GM19372 (cell line): ENCODE measurements around the gene SLC4A8.

ENCODE experiments used
- ATAC-seq: cut with Tn5 transposase; IDR thresholded peaks from one replicate; pipeline ENCODE4 v1.9.1; 2021; ENCODE audit warnings: mild to moderate bottlenecking, low read depth, moderate library complexity; ENCODE audit not compliant: unreplicated experiment

Gene SLC4A8

DNA sequence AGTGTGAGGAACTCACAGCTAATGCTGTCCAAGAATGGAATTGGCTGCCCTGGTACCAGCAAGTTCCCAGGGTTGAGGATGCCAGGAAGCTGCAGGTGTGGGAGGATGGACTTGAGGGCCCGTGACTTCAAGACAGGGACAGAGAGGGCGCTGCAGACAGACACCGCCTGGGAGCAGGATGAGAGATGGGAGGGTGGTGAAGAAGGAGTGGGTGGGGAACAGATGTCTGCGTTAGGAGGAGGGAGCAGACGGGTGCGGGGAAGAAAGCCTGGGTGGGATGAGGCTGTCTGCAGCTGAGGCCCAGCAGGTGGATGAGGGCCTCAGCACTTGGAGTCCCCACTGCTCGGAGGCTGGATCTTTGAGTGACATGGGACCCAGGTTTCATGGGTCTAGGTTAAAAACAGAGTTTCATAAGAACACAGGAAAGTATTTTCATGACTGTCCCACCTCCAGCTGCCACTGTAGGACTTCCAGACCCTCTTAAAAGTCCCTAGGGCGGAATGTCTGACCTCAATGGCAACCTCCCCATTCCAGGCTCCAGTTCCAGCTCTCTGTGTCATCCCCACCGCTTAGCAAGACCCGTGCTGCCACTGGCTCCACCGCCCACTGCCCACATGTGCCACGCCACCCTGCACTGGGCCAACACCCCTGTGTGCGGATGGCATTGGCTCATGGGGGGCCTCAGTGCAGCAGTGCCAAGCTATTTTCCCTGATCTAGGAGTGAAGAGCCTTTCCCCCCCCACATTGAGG is 96.1 kb downstream of the SLC4A8 start:
- ATAC-seq, result no peak

DNA sequence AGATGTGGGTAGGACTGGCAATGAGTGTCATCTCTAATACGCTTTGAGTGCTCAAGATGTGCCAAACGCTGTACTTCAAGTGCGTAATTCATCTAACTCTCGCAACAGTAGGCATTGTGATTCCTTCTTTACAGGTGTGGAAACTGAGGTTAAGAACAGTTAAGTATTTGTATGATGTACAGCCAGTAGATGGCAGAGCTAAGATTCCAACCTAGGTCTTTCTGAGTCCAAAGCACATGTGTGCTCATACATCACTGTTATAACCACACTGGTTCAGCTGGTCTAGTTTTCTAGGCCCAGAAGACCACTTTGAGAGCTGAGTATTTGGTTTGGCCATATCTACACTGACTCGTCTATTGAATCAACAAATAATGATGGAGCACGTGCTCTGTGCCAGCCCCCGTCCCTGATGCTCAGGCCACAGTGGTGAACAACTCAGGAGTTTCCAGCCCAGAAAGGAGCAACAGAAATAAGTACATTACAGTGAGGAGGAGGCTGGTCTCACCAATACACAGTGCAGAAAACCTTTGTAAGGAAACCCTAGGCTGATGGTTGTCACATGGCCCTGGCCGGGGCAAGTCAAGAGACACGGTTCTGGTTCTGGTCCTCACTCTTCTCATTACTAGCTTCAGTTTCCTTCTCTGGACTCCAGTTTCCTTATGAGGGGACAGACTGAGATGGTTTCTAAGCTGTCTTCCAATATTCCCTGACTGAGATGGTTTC is 97.1 kb downstream of the SLC4A8 start:
- no peak for ATAC-seq

DNA sequence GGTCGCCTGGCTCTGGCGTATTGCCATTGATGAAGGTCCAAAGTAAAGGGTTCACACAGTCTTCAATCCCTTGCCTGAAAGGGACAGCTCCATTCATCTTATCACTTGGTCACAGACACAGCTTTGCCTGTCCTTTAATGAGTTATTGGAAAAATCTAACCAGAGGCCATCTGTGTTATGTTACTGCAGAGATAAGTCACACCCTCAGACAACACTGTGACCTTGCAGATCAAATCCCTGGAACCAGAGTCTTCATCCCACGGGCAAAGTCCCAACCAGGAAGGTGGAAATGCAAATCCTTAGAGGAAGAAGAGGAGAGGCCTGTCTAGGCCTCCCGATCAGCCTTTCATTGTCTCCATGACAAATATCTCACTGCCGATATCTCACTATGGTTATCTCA is 98.1 kb downstream of the SLC4A8 start:
- ATAC-seq, result no peak

GRCh38 chr12:51524386-51524901 is 99.8 kb downstream of the SLC4A8 start:
- ATAC-seq, result no peak

DNA sequence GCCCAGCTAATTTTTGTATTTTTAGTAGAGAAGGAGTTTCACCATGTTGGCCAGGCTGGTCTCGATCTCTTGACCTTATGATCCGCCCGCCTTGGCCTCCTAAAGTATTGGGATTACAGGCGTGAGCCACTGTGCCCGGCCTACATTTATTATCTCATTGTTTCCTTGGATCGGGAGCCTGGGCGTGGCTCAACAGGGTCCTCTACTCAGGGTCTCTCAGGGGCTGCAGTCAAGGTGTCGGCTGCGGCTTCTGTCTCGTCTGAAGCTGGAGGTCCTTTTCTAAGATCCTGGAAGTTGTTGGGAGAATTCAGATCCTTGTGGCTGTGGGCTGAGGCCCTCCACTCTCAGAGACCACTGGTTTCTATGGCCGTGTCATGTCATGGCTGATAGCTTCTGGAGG is 100.9 kb downstream of the SLC4A8 start:
- no peak for ATAC-seq

DNA sequence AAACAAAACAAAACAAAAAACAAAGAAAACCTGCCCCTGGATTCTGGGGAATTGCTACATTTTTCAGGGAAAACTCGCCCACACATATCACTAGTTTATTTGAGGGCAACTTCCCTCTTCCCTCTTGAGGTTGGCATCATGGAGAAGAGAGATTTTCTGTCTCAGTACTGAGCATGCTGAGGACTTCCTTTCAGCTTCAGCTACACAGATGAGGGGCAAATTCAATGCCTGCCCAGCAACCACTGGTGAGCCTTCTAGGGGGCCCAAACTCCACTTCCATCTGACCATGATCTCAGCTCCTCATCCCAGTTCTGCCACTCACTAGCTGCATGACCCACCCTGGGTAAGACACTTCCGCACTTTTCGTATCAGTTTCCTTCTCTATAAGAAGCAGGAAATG is 103.3 kb downstream of the SLC4A8 start:
- no peak for ATAC-seq

DNA sequence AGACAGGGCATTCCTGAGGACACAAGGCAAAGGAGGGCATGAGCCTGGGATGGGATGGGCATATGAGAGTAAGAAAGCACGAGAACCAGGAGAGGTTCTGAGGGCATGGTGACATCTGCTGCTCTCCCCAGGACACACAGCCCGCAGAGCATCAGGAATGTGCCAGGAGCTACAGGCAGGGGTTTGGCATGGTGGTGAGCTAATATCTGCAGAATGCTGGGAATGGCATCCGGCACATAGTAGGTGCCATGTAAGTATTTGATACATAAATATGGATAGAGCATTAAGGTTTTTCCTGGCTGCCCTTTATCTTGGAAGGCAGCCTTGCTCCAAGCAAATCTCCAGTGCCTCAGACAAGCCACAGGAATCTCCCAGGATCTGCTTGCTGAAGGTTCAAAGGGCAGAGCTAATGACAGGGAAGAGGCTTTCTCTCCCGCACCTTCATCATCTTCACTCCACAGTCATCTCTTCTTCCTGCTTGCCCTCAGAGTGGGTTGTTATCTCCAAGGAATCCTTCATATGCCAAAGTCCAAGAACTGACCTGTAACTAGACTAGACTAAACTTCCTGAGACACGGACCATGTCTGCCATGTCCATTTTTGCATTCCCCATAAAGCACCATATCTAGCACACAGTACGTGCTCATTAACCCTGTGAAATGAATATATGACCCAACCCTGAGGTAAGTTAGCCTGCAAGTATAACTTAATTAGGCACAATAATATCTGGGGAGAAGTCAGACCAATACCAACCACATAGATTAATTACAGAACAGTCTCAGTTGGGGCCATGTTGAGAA is 104.4 kb downstream of the SLC4A8 start:
- no peak for ATAC-seq

GRCh38 chr12:51529651-51529970 is 105.0 kb downstream of the SLC4A8 start:
- ATAC-seq, result no peak

- ATAC-seq, result no peak
Measured at GRCh38 chr12:51530208-51530607, 105.6 kb downstream of the SLC4A8 start.

- ATAC-seq, result no peak
Measured at GRCh38 chr12:51531284-51531977, 106.8 kb downstream of the SLC4A8 start.

GRCh38 chr12:51531978-51532497 is 107.4 kb downstream of the SLC4A8 start:
- peak; percentile 71 for ATAC-seq

- no peak for ATAC-seq
Measured at GRCh38 chr12:51533799-51534198, 109.2 kb downstream of the SLC4A8 start.

GRCh38 chr12:51534216-51535074 is 109.8 kb downstream of the SLC4A8 start:
- ATAC-seq, result no peak

GRCh38 chr12:51536159-51536558 is 111.5 kb downstream of the SLC4A8 start:
- no peak for ATAC-seq

- ATAC-seq, result no peak
Measured at GRCh38 chr12:51538149-51538548, 113.5 kb downstream of the SLC4A8 start.

DNA sequence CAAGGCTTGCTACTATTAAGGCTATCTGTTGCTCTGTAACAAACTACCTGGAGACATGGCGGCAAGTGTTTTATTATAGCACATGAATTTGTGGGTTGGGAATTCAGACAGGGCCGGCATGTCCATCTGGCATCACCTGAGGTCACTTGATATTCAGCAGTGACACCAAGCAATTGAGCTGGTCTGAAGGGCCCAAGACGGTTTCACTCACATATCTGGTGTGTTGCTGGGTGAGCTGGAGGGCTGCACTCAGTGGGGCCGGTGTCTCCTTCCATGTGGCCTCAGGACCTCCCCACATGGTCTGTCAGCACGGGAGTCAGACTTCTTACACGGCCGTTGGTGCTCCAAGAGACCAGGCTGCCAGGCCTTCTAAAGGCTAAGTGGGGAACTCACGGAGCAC is 114.0 kb downstream of the SLC4A8 start:
- ATAC-seq, result no peak

- ATAC-seq, result no peak
Measured at GRCh38 chr12:51540996-51541395, 116.4 kb downstream of the SLC4A8 start.

GRCh38 chr12:51546097-51546496 is 121.5 kb downstream of the SLC4A8 start:
- ATAC-seq, result no peak

DNA sequence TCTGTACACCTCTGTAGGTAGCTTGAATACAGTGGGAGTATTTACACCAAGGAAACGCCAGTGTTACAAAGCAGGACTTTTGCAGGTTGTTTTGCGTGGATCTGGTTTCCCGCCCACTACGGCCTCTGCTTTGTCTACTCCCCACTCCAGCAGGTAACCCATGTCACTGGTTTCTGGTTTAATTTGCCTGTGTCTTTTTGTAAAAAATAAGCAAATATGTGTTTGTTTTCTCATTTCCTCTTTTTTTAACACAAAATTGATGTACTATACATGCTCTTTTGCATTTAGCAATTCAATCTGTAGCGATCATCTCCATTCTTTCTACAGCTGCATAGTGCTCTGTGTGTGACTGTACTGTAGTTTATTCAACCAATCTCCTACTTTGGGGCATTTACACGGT is 123.0 kb downstream of the SLC4A8 start:
- no peak for ATAC-seq
